GM18526 (cell line): ENCODE measurements around the gene KAT6B.

Source experiments
- POLR2A ChIP-seq: IDR thresholded peaks from 3 replicates; pipeline ENCODE4 v1.6.1; 2011; ENCODE audit not compliant: insufficient read length; ENCODE audit errors: extremely low read depth

KAT6B gene

DNA sequence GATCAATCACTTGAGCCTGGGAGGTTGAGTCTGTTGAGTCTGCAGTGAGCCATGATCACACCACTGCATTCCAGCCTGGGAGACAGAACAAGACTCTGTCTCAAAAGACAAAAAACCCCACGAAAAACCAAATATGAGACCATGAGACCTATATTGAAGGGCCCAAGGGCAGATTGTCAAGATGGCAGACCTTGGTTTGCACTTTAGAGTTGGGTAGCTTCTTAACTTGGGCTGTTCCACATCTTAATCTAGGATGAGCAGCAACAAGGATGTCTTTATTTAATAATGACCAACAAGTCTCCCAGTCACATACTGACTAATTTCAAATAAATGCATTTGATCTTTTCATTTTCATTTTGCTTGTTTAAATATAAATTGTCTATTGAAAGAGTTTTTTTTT lies 43.8 kb downstream of the KAT6B start:
- TF ChIP-seq POLR2A: no peak

DNA sequence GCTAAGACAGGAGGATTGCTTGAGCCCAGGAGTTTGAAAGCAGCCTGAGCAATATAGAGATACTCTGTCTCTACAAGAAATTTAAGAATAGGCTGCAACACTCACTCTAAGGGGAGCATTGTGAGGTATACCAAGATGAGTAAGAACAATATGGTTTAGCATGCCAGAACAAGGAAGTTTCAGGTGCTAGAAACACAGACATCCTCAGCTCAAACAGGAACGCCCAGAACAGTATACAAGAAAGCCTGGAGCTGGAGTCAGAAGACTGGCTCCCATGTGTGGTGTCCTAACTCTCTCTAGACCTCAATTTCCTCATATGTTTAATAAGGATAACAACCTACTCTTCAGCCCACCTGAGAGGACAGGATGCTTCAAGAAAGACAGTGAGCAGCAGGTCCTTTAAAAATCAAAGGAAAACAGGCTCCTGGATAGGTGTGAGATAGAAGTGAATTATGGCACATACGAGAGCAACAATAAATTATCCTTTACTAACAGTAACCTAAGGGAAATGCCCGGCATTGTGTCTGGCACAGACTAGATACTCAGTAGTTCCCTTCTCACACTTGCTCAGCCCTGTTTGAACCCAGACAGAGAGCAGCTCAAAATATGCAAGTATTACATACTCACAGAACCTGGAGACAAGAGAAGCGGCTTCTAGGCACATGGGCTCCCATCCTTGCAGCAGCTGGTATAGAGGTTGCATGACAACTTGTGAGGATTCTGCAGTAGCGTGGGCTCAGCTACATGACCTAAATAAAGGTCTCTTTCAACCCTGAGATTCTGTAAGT lies 45.4 kb downstream of the KAT6B start:
- TF ChIP-seq POLR2A: no peak

DNA sequence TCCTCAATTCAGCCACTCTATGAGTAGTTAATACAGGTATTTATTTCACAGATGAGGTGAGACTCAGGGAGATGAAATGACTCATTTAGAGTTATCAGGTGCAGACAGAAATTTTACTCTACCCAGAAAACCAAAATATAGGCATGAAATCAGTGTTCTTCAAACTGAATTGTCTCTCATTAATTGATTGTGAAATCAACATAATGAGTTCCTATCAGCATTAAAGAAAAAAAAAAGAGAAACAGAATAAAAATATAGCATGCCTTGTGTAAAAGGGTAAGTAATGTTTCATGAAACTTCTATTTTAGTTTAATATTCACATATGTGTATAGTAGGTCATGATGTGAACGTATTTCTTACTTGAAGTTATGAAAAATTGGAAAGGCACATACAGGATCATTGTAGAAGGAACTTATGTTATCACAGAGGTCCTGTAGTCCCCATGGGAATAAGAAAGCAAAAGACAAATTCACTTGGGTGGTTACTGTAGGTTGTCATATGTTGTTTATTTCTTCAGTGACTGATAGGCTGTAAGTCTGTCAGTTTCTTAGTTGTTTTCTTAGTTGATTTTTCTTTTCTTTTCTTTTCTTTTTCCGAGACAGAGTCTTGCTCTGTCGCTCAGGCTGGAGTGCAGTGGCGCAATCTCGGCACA lies 47.5 kb downstream of the KAT6B start:
- no peak for TF ChIP-seq POLR2A

DNA sequence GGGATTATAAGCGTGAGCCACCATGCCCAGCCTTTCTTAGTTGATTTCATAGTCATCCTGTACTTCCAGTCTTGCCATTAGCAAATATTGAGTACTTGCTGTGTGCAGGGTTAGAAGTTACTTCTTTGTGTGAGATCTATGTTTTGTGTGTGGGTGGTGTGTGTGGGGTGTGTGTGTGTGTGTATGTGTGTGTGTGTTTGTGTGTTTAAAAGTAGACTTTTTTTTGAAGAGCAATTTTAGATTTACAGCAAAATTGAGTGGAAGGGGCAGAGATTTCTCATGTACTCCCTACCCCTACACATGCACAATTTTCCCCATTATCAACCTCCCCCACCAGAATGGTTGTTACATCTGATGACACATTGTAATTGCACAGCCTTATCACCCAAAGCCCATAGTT lies 48.2 kb downstream of the KAT6B start:
- no peak for TF ChIP-seq POLR2A

DNA sequence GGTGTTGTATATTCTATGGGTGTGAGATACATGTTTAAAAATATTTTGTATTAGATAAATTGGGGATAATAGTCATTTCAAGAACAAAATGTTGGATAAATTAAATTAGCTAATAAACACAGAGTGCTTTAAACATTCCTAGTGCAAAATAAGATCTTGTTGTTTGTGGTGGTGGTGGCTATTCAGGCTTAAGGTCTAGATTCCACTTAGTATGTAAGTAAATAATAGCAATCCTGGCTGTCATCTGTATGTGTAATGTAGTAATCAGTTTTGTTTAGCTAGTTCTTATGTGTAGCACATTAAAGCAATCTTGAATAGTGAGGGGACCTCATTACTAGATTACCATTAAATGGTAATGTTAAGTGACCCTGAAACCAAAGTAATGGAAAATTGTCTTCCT lies 48.7 kb downstream of the KAT6B start:
- no peak for TF ChIP-seq POLR2A

DNA sequence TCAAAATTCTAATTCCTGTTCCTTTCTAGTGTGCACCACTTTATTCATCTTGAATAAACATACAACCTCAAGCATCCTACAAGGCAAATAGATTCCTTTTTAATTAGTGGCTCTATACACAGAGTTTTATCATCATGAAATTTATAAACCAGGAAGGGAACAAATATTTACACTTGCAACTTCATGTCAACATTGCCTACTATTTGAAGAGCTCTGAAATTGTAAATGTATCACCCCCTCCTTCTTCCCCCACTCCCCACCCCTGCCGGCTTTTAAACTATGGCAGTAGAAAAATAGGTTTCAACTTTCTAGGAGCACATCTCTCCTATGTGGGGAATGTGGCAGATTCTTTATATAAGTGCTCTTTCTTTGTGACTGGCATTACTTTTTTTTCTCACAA lies 49.6 kb downstream of the KAT6B start:
- no peak for TF ChIP-seq POLR2A

DNA sequence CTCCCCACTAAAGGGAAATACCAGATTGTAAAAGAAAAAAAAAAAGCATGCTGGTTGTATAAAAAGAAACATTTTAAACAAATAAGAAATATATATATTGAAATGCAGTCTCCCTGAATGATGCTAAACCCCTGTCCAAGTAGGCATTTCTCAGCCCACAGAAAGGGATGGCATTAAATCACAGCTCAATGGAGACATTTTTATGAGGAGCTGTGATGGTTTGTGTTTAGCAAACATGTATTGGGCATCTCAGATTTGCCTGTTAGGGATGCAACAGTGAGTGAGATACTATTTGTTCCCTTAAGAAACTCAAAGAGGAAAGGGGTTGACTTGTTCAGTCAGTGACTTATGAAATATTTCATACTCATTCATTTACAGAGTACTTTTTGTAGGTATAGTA lies 51.5 kb downstream of the KAT6B start:
- no peak for TF ChIP-seq POLR2A

DNA sequence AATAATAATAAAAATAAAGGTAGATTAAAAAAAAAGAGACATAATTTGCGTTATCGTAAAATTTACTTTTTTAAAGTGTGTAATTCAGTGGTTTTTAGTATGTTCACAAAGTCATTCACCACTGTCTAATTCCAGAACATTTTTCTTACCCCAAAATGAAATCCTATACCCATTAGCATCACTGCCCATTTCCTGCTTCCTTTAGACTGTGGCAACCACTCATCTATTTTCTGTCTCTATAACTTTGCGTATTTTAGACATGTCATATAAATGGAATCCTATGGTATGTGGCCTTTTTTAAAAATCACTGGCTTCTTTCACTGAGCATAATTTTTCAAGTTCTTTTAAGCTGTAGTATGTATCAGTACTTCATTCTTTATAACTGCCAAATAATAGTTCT lies 53.6 kb downstream of the KAT6B start:
- TF ChIP-seq POLR2A: no peak

DNA sequence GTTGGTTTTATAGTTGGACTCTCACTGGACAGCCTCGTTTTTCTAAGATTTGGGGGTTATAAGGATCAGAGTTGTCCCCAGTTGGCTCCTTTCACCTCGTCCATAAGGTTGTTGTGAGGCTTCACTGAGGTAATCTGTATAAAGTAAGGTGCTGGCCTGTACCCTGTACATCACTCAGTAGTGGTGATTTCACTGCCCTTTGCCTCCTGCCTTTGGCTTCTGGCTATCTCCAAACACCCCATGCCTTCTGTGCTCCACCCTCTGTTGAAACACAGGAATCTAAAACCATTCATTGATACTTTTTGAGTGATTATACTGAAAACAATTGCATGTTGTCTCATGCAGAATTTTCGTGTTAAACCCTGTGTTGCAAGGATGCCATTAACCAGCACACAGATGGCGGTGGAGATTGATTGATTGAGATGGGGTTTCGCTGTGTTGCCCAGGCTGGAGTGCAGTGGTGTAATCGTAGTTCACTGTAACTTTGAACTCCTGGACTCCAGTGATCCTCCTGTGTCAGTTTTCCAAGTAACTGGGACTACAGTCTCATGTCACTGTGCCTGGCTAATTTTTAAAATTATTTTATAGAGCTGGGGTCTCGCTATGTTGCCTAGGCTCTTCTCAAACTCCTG lies 55.0 kb downstream of the KAT6B start:
- TF ChIP-seq POLR2A: no peak

DNA sequence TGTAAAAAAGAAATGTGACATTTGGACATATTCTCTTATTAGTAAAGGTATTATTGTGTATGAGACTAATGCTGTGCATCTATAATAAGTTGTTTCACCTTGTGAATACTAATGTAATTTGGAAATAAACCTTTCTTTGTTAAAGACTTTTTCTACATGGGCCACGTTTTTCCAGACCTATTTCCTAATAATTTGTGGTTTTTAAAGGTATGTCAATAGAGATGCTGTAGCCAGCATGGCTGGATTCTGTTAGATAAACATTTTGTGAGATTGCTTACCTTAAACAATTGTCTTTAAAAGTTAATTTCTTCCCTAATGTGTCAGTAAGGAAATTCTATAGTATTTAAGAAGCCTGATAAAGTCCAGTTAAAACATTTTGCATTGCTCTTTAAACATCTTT lies 56.0 kb downstream of the KAT6B start:
- no peak for TF ChIP-seq POLR2A

DNA sequence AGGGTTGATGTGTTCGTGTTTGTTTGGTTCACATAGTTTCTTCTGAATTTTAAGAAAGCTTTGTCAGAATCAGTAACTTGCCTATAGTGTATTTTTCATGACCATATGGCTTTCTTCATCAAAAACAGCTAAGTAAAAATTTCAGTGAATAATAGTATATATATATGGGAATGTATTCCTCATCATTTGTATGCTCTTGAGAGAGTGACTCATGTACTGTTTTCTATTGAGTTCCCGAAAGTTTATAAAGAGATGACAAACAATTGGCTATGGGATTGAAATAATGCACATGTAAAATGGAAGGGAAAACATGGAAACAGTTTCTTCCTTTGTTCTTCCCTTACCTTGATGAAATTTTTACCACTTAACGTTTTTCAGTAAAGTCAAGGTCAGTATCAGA lies 56.4 kb downstream of the KAT6B start:
- no peak for TF ChIP-seq POLR2A

DNA sequence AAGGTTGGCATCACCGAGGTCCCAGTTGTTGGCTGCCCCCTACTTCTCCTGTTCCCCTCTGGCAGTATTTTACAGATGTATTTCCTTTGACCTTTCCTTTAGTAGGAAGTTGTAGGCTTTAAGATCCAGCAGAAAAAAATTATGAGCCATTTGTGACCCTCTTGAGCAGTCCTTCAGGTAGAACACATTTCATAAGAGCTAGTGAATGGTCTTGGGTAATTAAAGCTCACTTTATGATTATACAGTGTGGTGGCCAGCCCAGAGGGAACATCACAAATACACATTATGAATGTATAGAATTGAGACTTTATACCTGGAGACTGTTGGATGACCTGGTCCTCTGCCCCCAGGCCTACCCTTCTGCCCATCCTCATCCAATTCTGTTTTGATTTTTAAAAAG lies 57.0 kb downstream of the KAT6B start:
- TF ChIP-seq POLR2A: no peak

DNA sequence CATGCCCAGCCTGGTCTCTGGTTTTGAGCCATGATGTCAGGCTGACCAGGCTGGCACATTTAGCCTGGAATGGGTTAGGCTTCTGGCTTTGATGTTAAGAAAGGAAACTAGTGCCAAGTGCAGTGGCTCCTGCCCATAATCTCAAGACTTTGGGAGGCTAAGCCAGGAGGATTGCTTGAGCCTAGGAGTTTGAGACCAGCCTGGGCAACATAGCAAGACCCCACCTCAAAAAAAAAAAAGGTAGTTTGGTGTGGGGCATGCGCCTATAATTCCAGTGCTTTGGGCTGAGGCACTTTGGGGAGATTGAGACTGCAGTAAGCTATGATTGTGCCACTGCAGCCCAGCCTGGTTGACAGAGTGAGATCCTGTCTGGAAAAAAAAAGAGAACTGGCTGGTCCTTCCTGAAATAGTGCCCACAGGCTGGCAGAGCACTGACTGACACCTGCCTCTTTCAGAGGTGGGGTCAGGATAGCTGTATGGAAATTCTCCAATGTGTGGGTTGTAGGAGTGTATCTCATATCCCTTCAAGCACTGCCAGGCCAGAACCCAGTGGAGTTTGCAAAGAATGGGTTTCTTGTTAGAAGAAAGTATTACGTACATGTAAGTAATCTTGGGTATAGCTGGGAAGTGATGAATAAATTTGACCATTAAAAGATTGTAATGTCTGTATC lies 61.3 kb downstream of the KAT6B start:
- no peak for TF ChIP-seq POLR2A

DNA sequence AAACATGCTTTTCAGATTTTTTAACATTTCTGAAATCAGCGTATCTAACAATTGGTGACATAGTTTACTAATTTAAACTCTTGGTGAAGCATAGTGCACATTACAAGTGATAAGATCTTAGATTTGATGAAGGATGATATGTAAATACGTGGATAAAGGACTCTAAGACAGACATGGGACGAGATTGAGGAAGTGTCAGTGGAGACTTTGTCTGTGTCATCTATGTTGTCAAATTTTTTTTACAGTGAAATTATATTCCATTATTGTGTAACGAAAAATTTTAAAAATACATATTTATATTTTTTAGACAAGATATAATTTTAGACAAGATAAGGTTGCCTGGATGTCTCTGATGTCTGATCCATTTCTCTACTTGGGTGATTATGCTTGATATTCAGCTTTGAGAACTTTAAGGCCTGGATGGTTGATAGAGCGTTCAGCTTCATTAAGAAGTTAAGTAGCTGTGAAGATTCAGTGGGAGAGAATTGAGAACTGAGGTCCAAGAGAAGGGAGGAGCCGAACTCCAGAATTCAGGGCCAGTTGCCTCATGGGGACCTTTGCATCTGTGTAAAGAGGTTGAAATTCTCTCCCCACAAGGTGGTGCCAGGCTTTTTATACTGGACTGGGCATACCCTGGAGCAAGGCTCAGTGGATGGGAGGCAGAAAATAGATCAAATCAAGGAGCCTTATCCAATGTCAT lies 62.7 kb downstream of the KAT6B start:
- TF ChIP-seq POLR2A: no peak

DNA sequence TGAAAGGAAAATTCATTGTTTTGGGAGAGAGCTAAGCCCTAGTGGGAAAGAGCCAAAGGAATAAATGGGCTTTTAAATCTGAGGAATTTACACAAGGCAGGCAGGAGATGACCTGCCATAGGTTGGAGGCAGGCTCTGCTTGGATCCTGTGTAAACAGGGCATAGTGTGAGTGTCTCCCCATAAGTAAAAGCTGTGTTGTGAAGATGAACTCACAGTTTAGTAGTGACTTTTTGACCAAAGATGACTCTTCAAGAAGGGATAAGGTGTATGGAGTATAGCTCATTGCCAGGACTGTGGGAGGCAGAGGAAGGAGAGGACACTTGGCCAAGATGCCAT lies 63.2 kb downstream of the KAT6B start:
- TF ChIP-seq POLR2A: no peak
